ENCODE measurements around the gene WFS1. TPM values are rescaled to one million over a fixed set of nuclear protein-coding genes. Genes with fewer than 3 reads are reported as not detected.
A peak's percentile ranks its signal among the peaks of the same experiment; 100 is the strongest.

Gene WFS1
- total RNA-seq, 1 donor from 2014 or later = 26.0 TPM

DNA sequence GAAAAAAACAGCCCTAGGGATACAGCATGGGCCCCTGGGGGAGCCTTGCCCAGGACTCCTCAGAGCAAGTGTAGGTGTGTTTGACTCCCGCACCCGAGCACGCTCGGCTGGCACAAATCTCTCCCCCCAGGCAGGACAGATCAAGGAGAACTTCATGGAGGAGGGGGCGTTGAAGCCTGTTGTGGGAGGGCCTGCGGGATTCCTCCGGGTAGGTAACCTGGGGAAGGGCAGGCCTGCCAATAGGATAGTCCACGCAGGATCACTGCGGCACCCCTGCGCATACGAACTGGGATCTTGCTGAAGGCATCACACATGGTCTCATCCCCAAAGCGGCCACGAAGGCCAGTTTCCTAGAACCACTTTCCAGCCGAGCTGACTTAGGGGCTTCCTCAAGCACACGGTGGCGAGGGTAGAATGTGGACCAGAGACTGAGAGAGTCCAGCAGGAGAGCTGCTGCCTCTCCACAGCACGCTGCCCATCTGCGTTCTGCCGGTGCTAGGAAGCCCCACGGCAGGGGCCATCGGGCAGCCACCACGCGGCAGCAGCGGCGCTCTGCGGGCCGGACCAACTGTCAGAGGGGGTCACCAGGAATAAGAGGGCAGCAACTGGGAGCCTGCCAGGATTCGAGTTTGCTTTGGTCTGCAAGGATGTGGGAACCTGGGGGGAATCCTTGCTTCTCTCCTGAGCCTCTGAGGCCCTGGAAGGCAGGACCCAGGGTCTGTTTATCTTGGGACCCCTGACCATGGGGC is 56.8 kb downstream of the WFS1 start:
- peaks cover 23% of the 10 kb centered on the region for H3K27me3 ChIP-seq (ENCODE audit: control insufficient read depth, insufficient read depth, low read length)
- DNase-seq (ENCODE audit: low read depth) = no peak
- TF ChIP-seq, protein P1, sequence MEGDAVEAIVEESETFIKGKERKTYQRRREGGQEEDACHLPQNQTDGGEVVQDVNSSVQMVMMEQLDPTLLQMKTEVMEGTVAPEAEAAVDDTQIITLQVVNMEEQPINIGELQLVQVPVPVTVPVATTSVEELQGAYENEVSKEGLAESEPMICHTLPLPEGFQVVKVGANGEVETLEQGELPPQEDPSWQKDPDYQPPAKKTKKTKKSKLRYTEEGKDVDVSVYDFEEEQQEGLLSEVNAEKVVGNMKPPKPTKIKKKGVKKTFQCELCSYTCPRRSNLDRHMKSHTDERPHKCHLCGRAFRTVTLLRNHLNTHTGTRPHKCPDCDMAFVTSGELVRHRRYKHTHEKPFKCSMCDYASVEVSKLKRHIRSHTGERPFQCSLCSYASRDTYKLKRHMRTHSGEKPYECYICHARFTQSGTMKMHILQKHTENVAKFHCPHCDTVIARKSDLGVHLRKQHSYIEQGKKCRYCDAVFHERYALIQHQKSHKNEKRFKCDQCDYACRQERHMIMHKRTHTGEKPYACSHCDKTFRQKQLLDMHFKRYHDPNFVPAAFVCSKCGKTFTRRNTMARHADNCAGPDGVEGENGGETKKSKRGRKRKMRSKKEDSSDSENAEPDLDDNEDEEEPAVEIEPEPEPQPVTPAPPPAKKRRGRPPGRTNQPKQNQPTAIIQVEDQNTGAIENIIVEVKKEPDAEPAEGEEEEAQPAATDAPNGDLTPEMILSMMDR (IDR thresholded peaks at IDR 0.05; ENCODE audit: insufficient read depth, low read length, poor library complexity, severe bottlenecking) = no peak
- no peaks in the 10 kb centered on the region for H3K36me3 ChIP-seq (ENCODE audit: control insufficient read depth, insufficient read depth, low read length)
- H3K4me3 ChIP-seq (ENCODE audit: low read depth, low read length) = no peak overlapping the region

DNA sequence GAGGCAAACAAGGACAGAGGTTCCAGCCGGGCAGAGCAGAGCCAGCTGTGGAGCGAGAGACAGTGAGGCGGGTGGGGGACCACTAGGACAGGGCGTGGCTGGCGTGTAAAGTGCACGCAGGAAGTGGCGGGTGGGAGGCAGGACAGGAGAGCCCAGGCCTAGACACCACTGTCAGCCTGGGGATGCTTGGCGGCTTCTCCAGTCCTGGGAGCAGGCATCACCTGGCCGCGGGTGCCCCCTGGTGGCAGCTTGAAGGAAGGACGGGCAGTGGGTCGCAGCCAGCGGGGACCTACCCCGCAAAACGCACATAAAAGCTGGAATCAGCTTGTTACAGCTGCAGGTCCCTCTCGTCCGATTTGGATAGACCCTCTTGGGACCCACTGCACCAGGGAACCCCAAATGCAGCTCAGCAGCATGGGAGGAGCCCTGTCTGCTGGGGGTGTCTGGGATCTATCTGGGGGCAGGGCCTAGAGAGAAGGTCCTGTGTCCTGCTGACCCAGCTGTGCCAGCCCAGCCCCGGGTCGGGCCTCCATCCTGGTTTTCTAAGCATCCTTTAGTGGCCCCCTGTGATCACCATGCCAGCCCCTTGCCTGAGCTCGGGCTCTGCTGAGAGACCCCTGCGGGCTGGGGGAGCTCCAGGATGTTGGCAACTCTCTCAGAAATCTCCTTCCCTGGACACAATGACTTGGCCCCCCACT is 57.7 kb downstream of the WFS1 start:
- no peak for DNase-seq (ENCODE audit: low read depth)
- Histone ChIP-seq H3K4me3 (ENCODE audit: low read depth, low read length) (no peak overlapping the region), H3K36me3 (ENCODE audit: control insufficient read depth, insufficient read depth, low read length) (no peaks in the 10 kb centered on the region), H3K27me3 (ENCODE audit: control insufficient read depth, insufficient read depth, low read length) (peaks cover 23% of the 10 kb centered on the region)
- TF ChIP-seq, protein P1 (IDR thresholded peaks at IDR 0.05; ENCODE audit: insufficient read depth, low read length, poor library complexity, severe bottlenecking) = peak; percentile 90

DNA sequence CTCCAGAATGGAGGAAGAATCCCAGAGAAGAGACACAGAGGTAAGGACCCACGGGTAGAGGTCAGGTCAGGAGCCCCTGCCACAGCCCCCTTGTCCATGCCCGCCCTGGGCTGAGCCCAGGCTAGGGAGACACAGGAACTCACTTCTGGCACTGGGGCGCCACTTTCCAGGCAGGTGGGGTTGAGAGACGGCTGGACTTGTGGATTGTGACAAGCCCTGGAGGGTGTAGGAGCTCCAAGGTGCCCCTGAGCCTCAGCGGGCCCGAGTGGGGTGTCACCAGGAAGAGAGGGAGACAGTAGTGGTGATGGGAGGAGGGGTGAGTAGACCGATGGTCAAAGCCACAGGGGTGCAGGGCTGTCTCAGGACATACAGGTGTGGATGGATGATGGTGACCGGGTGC is 58.9 kb downstream of the WFS1 start:
- no peak for DNase-seq (ENCODE audit: low read depth)
- no peak overlapping the region for H3K4me3 ChIP-seq (ENCODE audit: low read depth, low read length)
- TF ChIP-seq, protein P1 (IDR thresholded peaks at IDR 0.05; ENCODE audit: insufficient read depth, low read length, poor library complexity, severe bottlenecking) = no peak
- peaks cover 23% of the 10 kb centered on the region for H3K27me3 ChIP-seq (ENCODE audit: control insufficient read depth, insufficient read depth, low read length)
- no peaks in the 10 kb centered on the region for H3K36me3 ChIP-seq (ENCODE audit: control insufficient read depth, insufficient read depth, low read length)

DNA sequence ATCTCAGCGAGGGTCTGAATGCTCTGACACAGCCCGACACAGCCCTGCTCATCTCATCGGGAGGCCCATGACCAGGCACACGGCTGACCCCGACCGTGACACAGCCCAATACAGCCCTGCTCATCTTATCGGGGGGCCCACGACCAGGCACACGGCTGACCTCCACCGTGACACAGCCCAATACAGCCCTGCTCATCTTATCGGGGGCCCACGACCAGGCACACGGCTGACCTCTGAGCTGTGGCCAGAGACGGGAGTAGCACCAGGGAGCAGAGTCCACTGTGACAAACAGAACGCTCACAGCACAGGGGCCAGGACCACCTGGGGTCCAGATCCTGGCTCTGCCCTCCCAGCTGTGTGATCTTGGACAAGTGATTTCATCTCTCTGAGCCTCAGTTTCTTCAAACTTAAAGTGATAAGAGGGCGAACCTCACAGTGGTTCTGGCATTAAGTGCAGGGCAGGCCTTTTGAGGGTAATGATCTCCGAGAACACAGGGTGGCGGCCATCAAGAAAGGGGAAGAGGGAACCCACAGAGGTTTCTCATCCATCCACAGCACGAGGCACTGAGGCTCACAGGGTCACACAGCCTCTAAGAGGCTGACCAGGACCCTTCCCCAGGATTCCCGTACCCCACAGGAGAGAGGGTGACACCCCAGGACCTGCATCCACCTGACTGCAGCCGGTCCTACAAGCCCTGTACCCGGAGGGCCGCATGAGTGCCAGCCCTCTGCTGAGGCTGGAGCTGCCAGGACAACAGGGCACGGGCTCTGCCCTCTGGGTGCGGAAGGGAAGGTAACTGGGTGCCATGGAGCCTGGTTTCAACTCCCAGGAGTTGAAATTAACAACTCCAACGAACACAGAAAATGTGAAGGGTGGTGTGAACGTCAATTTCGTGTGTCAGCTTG is 60.1 kb downstream of the WFS1 start:
- Histone ChIP-seq H3K36me3 (ENCODE audit: control insufficient read depth, insufficient read depth, low read length) (no peaks in the 10 kb centered on the region), H3K27me3 (ENCODE audit: control insufficient read depth, insufficient read depth, low read length) (peaks cover 19% of the 10 kb centered on the region), H3K4me3 (ENCODE audit: low read depth, low read length) (no peak overlapping the region)
- no peak for DNase-seq (ENCODE audit: low read depth)
- TF ChIP-seq, protein P1 (IDR thresholded peaks at IDR 0.05; ENCODE audit: insufficient read depth, low read length, poor library complexity, severe bottlenecking) = no peak

DNA sequence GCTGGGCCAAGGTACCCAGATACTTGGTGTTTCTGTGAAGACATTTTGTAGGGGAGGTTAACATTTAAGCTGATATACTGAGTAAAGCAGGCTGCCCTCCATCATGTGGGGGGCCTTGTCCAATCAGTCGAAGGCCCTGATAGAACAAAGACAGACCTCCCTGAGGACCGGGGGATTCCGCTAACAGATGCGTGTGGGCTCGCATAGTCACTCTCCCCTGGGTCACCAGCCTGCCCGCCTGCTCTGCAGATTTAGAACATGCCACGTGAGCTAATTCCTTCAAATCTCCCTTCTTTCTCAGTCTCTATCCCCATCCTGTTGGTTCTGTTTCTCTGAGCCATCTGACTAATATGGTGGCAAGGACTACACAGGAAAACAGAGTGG is 60.7 kb downstream of the WFS1 start:
- H3K36me3 ChIP-seq (ENCODE audit: control insufficient read depth, insufficient read depth, low read length) = no peaks in the 10 kb centered on the region
- peaks cover 22% of the 10 kb centered on the region for H3K27me3 ChIP-seq (ENCODE audit: control insufficient read depth, insufficient read depth, low read length)
- H3K4me3 ChIP-seq (ENCODE audit: low read depth, low read length) = no peak overlapping the region
- TF ChIP-seq, protein P1 (IDR thresholded peaks at IDR 0.05; ENCODE audit: insufficient read depth, low read length, poor library complexity, severe bottlenecking) = no peak
- DNase-seq (ENCODE audit: low read depth) = no peak
